KG1 (cell line): ENCODE data around the gene BCHE.
"Not testable (repeated sequence)": the region's sequence is repeated elsewhere in the genome, so short reads cannot be mapped to it uniquely, and the experiment has no call there.

Experiments
- DNase-seq: peaks from one replicate; lab custom pipeline; 2025; lab: John Stamatoyannopoulos, UW

Gene BCHE

DNA sequence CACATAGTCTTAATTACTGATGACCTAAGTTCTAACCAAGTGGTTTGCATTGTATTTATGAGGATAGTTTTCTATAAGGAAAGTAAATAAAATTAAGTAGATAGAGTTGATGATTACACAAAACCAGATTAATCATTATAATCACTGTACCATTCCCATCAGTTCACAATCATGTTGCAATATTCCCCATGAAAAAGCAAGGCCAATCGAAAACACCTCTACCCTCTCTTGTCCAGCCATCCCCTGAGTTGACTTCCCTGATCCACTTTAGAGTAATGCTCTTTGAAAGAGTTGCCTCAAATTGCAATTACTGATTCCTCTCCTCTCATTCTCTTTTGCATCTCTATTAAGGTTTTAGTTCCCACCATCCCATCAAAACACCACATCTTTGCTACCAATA lies 21.0 kb downstream of the BCHE start:
- no peak for DNase-seq

- no peak for DNase-seq
Observed at GRCh38 chr3:165815682-165816081, 21.5 kb downstream of the BCHE start.

- no peak for DNase-seq
Observed at GRCh38 chr3:165814380-165814779, 22.8 kb downstream of the BCHE start.

DNA sequence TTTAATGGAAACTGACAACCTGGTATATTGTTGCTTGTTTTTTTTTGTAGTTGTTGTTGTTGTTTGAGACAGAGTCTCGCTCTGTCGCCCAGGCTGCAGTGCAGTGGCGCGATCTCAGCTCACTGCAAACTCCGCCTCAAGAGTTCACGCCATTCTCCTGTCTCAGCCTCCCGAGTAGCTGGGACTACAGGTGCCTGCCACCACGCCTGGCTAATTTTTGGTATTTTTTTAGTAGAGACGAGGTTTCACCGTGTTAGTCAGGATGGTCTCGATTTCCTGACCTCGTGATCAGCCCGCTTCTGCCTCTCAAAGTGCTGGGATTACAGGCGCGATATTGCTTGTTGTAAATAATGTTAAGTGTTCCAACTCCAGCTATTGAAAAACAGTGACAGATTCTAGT lies 29.3 kb downstream of the BCHE start:
- DNase-seq = not testable (repeated sequence)

DNA sequence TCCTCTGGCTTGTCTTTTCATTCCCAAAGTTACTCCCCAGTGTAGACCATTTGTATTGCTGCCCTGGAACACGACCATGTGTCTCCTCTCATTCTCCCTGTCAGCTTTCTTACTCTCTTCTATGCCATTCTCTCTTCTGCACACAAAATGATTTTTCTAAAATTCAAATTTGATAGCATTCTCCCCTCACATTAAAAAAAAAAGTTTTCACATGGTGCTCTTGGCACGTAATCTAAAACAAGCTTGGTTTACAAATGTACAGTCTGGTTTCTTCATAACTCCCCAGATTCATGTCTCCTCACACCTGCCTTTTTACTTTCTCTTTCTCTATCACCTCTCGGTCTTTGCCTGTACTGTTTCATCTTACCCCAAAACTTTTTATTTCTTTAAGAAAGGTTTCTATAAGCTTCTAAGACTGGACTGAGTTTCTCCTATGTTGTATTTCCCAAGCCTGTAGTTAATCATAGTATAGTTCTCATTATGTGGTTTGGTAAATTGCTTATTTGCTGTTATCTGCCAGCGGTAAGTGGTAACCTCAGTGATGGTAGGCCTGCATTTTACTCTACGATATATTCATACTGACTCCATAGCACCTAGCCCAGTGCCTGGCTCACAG lies 31.2 kb downstream of the BCHE start:
- no peak for DNase-seq

- DNase-seq = no peak
Observed at GRCh38 chr3:165803471-165803870, 33.8 kb downstream of the BCHE start.

DNA sequence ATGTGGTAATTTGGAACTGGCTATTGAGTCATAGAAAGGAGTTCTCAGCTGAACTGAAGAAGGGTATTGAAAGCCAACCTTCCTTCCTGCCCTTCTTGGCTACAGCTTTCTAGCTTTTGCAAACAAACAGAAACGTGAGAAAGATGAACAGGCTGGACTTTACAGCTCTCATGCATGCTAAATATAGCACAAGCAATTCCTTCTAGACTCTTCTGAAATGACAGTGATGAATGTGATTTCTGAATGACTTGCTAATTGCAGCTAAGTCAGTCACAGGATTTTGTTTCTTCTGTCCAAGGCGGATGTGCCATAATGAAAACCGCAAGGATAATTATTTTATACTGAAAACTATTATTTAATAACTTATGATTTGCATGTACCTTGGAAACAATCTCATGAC lies 36.3 kb downstream of the BCHE start:
- no peak for DNase-seq

GRCh38 chr3:165799026-165799425 lies 38.2 kb downstream of the BCHE start:
- no peak for DNase-seq

DNA sequence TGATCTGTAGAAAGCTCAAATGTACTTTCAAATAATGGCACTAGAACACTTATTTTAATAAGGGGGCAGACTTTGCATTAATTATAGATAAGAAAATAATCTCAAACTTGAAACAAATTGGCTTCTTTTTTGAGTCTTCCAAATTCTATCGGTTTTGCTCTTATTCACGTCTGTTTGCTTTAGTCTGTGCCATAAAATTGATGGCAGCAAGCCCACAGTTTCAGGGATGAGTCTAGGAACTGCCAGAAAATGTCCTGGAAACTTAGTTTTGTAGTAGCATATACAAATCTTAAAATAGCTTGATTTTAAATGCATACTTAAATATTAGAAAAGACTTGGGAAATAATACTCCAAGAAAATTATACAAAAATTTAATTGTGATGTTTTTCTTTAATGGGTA lies 39.7 kb downstream of the BCHE start:
- no peak for DNase-seq

GRCh38 chr3:165796701-165797100 lies 40.5 kb downstream of the BCHE start:
- no peak for DNase-seq

DNA sequence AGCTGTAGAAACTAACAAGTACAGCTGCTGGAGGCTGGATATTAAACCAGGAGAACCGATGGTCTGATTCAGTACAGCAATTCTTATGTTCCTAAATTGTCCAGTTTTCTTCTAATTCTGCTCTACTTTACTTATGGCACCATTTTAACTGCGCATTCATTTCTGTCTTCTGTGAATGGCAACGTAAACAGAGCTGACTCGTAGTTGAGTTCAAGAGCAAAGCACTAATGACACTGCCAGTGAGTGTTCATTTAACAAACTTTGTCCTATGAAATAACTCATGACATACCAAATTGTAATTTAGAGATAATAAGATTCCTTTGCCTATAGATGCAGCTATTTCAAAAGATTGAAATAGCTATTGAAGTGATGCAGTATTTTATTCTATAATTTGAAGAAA lies 48.7 kb downstream of the BCHE start:
- DNase-seq = no peak

GRCh38 chr3:165786013-165786412 lies 51.2 kb downstream of the BCHE start:
- DNase-seq = no peak

GRCh38 chr3:165784337-165784736 lies 52.9 kb downstream of the BCHE start:
- DNase-seq = no peak

- no peak for DNase-seq
Observed at GRCh38 chr3:165783383-165783782, 53.8 kb downstream of the BCHE start.

DNA sequence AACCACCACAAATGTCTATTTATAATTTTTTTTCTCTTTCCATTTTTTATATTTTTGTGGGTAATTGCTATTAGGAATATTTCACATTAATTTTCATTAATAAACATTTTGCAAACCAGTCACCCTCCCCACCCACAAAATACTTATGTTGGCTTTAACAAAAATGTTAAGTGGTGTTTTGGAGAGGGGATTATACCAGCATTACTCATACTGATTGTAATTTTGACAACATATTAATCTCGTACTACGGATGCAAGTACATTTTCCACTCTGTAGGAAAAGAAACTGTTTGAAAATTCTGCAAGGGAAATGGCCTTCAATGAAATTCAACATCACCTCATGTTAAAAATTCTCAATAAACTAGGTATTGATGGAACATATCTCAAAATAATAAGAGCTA lies 58.3 kb downstream of the BCHE start:
- DNase-seq = no peak

GRCh38 chr3:165778456-165778855 lies 58.8 kb downstream of the BCHE start:
- no peak for DNase-seq

- DNase-seq = no peak
Observed at GRCh38 chr3:165775824-165776223, 61.4 kb downstream of the BCHE start.

- DNase-seq = no peak
Observed at GRCh38 chr3:165770781-165771180, 66.4 kb downstream of the BCHE start.

DNA sequence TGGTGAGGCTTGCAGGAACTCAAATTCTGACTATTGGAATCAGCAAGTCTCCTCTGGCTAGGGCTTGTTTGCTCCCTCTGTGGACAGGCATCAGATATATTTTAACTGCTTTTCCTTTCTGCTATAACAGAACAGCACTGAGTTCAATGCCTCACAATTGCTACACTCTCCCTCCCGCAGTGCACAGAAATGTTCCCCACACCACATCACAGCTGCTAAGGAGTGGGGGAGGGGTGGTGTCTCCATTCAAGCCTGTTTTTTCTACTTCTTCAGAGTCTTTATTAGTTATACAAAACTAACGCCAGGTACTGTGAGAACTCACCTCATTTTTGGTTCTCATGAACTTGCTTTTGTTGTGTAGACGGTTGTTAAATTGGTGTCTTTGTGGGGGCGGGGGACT lies 68.5 kb downstream of the BCHE start:
- no peak for DNase-seq

GRCh38 chr3:165759041-165759440 lies 78.2 kb downstream of the BCHE start:
- no peak for DNase-seq

GRCh38 chr3:165755571-165755970 lies 81.7 kb downstream of the BCHE start:
- no peak for DNase-seq

- DNase-seq = no peak
Observed at GRCh38 chr3:165754219-165755007, 82.8 kb downstream of the BCHE start.

- no peak for DNase-seq
Observed at GRCh38 chr3:165753560-165753959, 83.7 kb downstream of the BCHE start.

GRCh38 chr3:165751637-165752036 lies 85.6 kb downstream of the BCHE start:
- no peak for DNase-seq
